GM12891 (cell line): ENCODE measurements around the gene JAG1.

ENCODE experiments used
- DNase-seq: peaks from one replicate; pipeline ENCODE4 v3.0.0; 2011; ENCODE audit warnings: low spot score; ENCODE audit not compliant: insufficient read length
- FAIRE-seq: peaks from 2 replicates; lab custom pipeline; 2011; peaks lifted over from hg19 to GRCh38; lab: Jason Lieb, UNC
- PAX5 ChIP-seq: IDR thresholded peaks from 2 replicates; pipeline ENCODE4 v1.6.1; 2011; ENCODE audit warnings: low read length, moderate library complexity, mild to moderate bottlenecking; ENCODE audit not compliant: insufficient read depth, severe bottlenecking
- POLR2A ChIP-seq: IDR thresholded peaks from 2 replicates; pipeline ENCODE4 v1.6.1; 2011; ENCODE audit warnings: low read depth, low read length, control low read depth
- POLR2AphosphoS5 ChIP-seq: IDR thresholded peaks from 2 replicates; pipeline ENCODE4 v1.6.1; 2011; ENCODE audit warnings: low read depth, low read length, control low read depth
- POU2F2 ChIP-seq: IDR thresholded peaks from 2 replicates; pipeline ENCODE4 v1.6.1; 2011; ENCODE audit warnings: low read depth, mild to moderate bottlenecking, control low read depth, low read length, moderate library complexity
- SPI1 ChIP-seq: IDR thresholded peaks from 2 replicates; pipeline ENCODE4 v1.6.1; 2011; ENCODE audit warnings: low read depth, low read length, control low read depth
- TAF1 ChIP-seq: IDR thresholded peaks from 2 replicates; pipeline ENCODE4 v1.6.1; 2011; ENCODE audit warnings: low read depth, low read length, control low read depth

Gene JAG1

GRCh38 chr20:10713161-10713560, 39.4 kb upstream of the JAG1 start:
- FAIRE-seq (no peak), DNase-seq (no peak)
- no peak for TF ChIP-seq POU2F2
- no peak for TF ChIP-seq TAF1
- no peak for TF ChIP-seq SPI1
- TF ChIP-seq POLR2A = no peak
- TF ChIP-seq PAX5 = no peak
- no peak for TF ChIP-seq POLR2AphosphoS5

- no peak for DNase-seq
- TF ChIP-seq TAF1 = no peak
- TF ChIP-seq PAX5 = no peak
- TF ChIP-seq POU2F2 = no peak
- no peak for TF ChIP-seq SPI1
- TF ChIP-seq POLR2A = no peak
- TF ChIP-seq POLR2AphosphoS5 = no peak
- FAIRE-seq = no peak
Measured at GRCh38 chr20:10711903-10712451, 38.2 kb upstream of the JAG1 start.

- no peak for FAIRE-seq
- no peak for TF ChIP-seq POLR2A
- TF ChIP-seq PAX5 = no peak
- no peak for TF ChIP-seq TAF1
- TF ChIP-seq SPI1 = no peak
- no peak for TF ChIP-seq POLR2AphosphoS5
- TF ChIP-seq POU2F2 = no peak
- DNase-seq = no peak
Measured at GRCh38 chr20:10710991-10711775, 37.4 kb upstream of the JAG1 start.

- FAIRE-seq (no peak), DNase-seq (no peak)
- TF ChIP-seq PAX5 (no peak), POLR2A (no peak), POU2F2 (no peak), TAF1 (no peak), POLR2AphosphoS5 (no peak), SPI1 (no peak)
Measured at GRCh38 chr20:10709916-10710315, 36.1 kb upstream of the JAG1 start.

GRCh38 chr20:10708351-10709185, 34.8 kb upstream of the JAG1 start:
- TF ChIP-seq POLR2A = no peak
- no peak for TF ChIP-seq TAF1
- TF ChIP-seq POU2F2 = no peak
- TF ChIP-seq PAX5 = no peak
- TF ChIP-seq SPI1 = no peak
- TF ChIP-seq POLR2AphosphoS5 = no peak
- FAIRE-seq = no peak
- DNase-seq = no peak

GRCh38 chr20:10707791-10708190, 34.0 kb upstream of the JAG1 start:
- FAIRE-seq (no peak), DNase-seq (no peak)
- no peak for TF ChIP-seq PAX5
- TF ChIP-seq TAF1 = no peak
- no peak for TF ChIP-seq POU2F2
- no peak for TF ChIP-seq SPI1
- no peak for TF ChIP-seq POLR2A
- no peak for TF ChIP-seq POLR2AphosphoS5

GRCh38 chr20:10707068-10707467, 33.3 kb upstream of the JAG1 start:
- TF ChIP-seq SPI1 (no peak), TAF1 (no peak)
- FAIRE-seq (no peak), DNase-seq (no peak)

- no peak for TF ChIP-seq TAF1
- no peak for TF ChIP-seq SPI1
- DNase-seq = no peak
- no peak for FAIRE-seq
Measured at GRCh38 chr20:10706460-10706811, 32.6 kb upstream of the JAG1 start.

- DNase-seq = no peak
- FAIRE-seq = no peak
- TF ChIP-seq POLR2A (no peak), POLR2AphosphoS5 (no peak), PAX5 (no peak), POU2F2 (no peak), SPI1 (no peak), TAF1 (no peak)
Measured at GRCh38 chr20:10705801-10706459, 32.1 kb upstream of the JAG1 start.

GRCh38 chr20:10701607-10702006, 27.8 kb upstream of the JAG1 start:
- TF ChIP-seq SPI1 = no peak
- TF ChIP-seq TAF1 = no peak
- no peak for TF ChIP-seq POLR2AphosphoS5
- no peak for TF ChIP-seq POU2F2
- no peak for TF ChIP-seq POLR2A
- no peak for TF ChIP-seq PAX5

More at GRCh38 chr20:10701607-10702006, 27.8 kb upstream of the JAG1 start:
- FAIRE-seq (no peak), DNase-seq (no peak)
